ENCODE data around the gene MYO18B.
A peak's percentile ranks its signal among the peaks of the same experiment; 100 is the strongest.

Gene MYO18B

DNA sequence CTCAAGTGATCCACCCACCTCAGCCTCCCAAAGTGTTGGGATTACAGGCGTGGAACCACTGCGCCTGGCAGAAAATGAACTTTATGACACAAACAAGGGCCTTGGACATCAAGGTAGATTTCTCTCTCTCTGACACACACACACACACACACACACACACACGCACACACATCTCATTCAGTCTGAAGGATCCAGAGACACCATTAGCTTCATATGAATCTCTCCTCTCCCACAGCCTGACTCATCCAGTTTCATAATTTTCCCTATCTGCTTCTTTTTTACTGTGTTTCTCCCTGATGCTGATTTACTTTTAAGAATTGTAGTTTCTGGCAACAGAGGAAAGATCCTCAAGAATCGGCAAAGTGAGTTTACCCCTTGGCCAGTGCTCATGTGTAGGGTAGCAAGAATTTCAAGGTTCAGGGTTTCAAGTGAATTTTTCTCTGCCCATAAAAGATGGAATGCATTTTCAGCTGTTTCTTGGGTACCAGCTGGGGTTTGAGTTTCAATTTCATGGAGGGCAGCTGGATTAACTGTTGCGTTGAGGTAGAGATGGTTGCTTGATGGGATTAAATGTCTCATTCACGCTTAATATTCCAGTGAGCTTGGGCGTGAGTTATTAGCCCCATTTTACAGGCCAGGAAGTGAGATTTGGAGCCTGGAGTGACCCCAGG lies 3.5 kb downstream of the MYO18B start:
- Histone ChIP-seq H3K27ac (no peak overlapping the region), H3K4me3 (no peak overlapping the region)

DNA sequence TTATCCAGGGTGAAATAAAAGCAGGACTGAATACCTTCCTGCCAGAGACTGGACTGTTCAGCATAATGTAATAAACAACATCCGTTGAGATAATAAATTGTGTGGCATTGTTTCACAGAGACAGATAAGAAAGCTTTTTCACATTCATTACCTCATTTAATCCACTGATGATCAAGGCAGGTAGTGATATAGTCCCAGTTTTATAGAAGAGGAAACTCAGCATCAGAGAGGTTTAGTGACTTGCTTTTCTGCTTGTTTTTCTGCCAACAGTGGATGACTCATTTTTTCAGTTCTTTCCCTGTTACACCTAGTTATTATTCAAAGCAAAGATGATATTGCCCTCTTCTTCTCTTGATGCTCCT lies 4.0 kb downstream of the MYO18B start:
- no peak overlapping the region for H3K27ac ChIP-seq
- no peak overlapping the region for H3K4me3 ChIP-seq

DNA sequence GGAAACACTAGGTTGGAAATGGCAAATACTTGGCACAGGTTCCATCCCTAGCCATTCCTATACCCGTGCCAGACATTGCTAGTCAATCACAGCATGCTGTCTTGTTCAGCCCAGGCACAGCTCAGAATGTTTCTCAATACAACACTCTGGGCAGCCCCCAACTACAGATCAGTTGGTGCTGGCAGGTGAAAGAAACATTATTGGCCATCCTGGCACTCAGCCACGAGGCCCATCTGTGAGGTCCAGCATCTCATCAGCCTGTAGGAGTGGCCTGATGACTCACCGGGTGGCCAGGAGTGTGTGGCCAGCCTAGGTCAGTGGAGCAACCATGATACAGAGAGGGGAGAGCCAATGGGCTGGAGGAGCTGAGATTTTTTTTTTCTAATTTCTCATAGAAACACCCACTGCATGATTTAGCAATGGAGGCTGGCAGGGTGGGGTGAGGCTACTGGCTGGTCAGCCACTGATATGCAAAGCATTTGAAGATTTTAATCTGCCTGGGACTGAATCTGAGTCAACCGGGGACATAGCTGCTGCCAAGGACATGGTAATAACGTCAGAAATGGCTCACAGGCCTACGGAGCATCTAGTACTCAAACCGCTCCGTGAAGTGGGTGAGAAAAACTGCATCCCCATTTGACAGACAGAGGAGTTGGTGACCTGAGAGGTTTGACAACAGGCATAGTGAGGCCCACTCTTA lies 5.4 kb downstream of the MYO18B start:
- Histone ChIP-seq H3K4me3 (no peak overlapping the region), H3K27ac (no peak overlapping the region)

DNA sequence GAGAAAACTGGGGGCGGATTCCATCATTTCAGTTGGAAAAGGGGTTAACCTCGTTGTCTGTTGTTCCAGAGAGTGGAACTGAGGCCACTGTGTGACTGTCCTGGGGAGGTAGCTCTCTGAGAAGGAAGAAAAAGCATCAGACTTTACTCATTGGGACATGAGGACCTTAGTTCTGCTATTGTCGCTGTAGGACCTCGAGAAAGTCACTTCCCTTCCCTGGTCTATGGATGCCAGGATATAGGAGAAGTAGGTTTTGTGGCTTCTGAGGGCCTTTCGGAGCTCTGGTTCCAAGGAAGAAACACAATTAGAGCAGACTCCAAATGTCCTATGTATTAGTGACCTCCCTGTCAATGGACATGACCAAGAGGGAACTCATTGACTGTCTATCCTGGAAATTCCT lies 6.2 kb downstream of the MYO18B start:
- Histone ChIP-seq H3K27ac (no peak overlapping the region), H3K4me3 (no peak overlapping the region)

DNA sequence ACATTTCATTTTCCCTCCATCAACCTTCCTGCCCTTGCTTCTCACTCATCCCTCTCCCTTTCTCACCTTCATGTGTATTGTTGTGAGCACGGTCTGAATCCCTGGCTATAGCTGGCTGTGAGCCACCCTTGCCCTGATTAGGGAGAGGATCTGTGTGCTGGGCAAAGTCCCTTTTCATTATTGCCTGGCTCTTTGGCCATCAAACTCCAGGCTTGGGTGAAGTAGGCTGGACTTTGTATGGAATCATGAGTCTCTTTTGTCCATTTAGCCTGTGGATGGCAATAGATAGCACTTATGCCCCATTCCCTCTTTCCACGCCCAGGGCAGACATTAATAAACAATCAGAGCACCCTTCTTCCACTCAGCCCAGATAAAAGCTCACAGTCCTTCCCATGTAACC lies 6.7 kb downstream of the MYO18B start:
- Histone ChIP-seq H3K4me3 (no peak overlapping the region), H3K27ac (peak overlapping the region in 1 of 21 experiments; percentile 17)

DNA sequence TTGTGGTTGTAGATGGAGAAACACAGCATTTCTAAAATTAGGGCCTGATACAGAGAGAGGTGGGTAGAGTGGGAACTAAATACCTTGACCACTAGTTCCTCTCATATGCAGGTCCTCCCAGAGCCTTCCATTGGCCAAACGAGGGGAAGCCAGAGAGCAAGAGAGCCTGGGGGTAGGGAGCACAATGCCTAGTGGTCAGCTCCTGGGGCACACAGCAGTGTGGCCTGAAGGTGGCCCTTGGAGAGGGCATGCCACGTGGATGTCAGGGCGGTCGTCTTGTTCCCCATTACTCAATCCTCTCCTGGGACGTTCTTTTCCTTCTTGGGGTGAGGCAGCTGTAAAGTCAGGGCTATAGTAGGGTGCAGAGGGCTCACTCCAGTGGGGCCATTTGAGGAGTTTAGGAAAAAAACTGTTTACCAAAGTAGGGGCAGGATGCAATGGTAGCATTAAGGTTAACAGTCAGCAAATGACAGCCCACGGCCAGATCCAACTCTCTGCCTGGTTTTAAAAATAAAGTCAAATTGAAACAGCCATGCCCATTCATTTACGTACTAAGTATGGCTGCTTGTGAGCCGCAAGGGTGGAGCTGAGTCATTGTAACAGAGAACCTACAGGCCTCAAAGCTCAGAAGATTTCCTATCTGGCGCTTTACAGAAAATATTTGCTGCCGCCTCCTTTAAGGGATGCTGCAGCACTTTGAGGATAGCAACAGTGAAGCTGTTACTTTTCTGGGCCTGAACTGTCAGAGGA lies 7.6 kb downstream of the MYO18B start:
- H3K27ac ChIP-seq: peak overlapping the region in 1 of 21 experiments; percentile 52
- H3K4me3 ChIP-seq: no peak overlapping the region

DNA sequence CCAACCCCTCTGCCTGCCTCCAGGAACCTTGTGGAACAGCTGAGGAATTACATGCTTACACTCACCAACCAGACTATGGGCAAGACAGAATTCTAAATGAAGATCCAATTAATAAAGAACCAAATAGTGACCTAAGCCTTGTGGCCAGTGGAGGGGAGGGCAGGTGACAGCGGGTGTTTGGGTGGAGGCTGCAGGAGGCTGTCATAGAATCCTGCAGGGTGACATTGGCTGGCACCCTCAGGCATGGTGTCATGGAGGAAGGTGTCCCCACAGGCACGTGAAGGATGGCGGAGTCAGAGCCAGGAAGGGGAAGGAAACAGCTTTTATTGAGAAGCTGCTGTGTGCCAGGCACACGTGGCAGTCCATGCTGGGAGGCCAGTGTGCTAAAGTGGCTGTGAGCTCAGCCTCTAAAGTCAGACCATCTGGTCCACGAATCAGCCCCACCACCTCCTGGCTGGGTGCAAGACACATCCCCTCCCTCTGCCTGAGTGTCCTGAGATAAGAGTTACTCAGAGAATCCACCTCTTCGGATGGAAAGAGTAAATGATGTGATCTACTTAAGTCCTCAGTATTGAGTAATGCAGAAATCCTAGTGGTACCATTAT lies 8.7 kb downstream of the MYO18B start:
- Histone ChIP-seq H3K27ac (peak overlapping the region in 1 of 21 experiments; percentile 52), H3K4me3 (no peak overlapping the region)

DNA sequence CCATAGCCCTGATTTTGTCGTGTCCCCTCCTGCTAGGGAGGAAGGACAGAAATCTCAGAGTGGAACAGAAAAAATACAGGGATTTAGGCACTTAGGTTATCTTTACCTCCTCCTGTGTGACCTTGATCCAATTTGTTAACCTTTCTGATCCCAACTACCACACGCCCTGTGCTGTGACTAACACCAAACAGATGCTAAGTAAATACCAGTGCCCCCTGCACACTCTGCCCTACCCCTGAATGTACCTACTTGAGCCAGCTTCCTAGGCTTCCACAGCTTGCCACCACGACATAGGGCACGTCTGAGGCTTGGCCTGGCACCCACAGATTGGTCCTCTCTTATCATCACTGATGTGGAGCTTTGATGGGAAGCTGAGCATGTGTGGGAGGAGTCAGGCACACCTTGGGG lies 9.2 kb downstream of the MYO18B start:
- H3K4me3 ChIP-seq: no peak overlapping the region
- H3K27ac ChIP-seq: no peak overlapping the region

DNA sequence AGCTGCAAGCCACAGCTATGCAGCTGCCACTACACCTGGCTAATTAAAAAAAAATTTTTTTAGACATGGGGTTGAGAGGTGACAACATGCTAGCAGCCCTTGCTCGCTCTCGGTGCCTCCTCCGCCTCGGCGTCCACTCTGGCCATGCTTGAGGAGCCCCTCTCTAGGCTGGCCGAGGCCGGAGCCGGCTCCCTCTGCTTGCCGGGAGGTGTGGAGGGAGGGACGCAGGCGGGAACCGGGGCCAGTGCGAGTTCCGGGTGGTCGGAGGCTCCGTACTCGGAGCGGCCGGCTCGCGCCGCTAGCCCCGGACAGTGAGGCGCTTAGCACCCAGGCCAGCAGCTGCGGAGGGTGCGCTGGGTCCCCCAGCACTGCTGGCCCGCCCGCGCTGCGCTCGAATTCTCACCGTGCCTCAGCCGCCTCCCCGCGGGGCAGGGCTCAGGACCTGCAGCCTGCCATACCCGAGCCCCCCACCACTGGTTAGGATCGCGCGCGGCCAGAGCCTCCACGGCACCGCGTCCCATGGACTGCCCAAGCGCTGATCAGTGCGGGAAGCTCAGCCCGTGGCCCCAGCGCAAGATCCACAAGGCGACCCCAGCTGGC lies 10.7 kb downstream of the MYO18B start:
- Histone ChIP-seq H3K4me3 (no peak overlapping the region), H3K27ac (no peak overlapping the region)

DNA sequence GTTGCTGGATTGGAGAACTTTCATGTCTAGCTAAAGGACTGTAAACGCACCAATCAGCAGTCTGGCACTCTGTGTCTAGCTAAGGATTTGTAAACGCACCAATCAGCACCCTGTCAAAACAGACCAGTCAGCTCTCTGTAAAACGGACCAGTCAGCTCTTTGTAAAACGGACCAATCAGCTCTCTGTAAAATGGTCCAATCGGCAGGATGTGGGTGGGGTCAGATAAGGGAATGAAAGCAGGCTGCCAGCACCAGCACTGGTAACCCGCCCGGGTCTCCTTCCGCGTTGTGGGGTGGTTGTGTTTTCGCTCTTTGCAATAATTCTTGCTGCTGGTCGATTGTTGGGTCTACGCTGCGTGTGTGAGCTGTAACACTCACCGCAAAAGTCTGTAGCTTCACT lies 11.3 kb downstream of the MYO18B start:
- Histone ChIP-seq H3K27ac (no peak overlapping the region), H3K4me3 (no peak overlapping the region)

DNA sequence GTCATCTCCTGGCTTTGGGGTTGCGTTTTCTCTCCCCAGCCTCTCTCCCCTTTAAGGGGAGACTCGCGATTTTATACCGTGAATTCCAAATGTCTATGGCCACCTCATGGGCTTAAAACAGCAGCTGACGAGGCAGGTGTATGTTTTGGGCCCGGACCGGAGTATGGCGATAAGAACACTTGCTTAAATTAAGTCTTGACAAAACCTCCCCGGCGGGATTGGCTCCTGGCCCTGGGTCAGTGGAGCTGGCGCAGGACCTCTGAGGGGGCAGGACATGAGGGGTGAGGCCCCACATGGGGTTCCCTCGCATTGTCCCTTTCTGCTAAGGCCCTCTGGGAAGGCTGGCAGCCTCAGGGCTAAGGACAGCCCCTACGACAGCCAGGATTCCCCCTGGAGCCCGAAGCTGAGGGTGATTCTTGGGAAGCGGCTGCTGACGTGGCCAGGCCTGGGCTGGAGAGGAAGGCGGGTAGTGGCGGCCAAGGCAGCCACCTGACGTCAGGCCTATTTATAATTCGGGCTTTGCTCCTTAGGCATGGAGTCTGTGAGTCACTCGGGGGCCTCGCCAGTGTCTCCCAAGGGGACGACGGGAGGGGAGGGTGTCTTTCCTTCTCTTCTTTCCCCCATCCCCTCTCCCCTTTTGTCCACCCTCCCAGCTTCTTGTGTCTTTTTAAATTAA lies 12.7 kb downstream of the MYO18B start:
- Histone ChIP-seq H3K4me3 (no peak overlapping the region), H3K27ac (no peak overlapping the region)

DNA sequence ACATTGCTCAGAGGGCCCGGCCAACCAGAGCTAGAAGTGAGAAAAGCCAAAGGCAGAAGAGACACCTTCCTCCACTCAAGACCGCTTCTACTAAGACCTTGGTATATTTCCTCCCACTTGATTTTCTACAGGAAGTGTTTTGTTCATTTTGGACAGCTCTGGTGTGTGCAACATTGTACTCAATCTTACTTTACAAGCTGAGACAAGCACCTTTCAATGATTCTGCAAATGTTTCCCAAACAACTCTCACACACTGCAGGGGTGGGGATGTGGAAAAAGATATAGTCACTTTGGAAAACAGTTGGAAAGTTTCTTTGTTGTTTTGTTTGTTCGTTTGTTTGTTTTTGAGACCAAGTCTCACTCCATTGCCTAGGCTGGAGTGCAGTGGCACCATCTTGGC lies 15.7 kb downstream of the MYO18B start:
- Histone ChIP-seq H3K27ac (no peak overlapping the region), H3K4me3 (no peak overlapping the region)

DNA sequence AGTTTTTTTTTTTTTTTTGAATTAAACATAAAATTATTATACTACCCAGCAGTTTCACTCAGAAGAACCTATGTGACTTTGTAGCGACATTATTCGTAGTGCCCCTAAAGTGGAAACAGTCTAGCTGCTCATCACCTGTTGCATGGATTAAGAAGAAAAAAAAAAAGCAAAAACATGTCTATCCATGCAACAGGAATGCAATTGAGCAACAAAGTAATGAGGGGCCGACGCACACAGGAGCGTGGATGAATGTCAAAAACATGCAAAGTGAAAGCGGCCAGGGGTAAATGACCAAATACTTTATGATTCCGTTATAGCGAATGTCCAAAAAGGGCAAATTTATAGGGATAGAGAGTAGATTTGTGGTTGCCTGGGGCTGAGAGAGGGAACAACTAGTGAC lies 16.3 kb downstream of the MYO18B start:
- Histone ChIP-seq H3K27ac (no peak overlapping the region), H3K4me3 (no peak overlapping the region)

DNA sequence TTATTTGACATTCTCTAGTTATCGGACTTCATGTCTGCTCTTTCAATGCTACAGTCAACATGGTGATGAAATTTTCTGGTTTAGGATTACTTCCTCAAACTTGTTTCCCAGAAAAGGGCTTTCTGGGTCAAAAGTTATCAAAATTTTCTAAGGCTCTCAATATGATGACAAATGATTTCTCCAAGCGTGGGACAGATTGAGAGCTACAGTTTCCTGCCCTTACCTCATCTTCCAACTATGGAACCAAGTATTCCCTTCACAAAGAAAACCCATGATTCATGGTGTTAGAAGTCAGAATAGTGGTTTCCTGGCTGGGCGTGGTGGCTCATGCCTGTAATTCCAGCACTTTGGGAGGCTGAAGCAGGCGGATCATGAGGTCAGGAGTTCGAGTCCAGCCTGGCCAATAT lies 17.8 kb downstream of the MYO18B start:
- H3K27ac ChIP-seq: no peak overlapping the region
- no peak overlapping the region for H3K4me3 ChIP-seq

DNA sequence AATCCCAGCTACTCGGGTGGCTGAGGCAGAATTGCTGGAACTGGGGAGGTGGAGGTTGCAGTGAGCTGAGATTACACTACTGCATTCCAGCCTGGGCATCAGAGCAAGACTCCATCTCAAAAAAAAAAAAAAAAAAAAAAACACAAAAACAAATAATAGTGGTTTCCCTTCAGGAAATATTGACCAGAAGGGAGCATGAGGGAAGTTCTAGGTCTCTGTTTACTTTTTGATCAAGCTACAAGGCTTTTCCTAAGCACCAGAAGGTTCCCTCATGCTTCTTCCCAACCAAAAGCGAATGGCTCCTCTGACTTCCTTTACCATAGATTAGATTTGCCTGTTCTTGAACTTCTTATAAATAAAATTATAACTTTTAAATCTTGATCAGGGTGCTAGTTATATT lies 18.3 kb downstream of the MYO18B start:
- Histone ChIP-seq H3K27ac (no peak overlapping the region), H3K4me3 (no peak overlapping the region)

DNA sequence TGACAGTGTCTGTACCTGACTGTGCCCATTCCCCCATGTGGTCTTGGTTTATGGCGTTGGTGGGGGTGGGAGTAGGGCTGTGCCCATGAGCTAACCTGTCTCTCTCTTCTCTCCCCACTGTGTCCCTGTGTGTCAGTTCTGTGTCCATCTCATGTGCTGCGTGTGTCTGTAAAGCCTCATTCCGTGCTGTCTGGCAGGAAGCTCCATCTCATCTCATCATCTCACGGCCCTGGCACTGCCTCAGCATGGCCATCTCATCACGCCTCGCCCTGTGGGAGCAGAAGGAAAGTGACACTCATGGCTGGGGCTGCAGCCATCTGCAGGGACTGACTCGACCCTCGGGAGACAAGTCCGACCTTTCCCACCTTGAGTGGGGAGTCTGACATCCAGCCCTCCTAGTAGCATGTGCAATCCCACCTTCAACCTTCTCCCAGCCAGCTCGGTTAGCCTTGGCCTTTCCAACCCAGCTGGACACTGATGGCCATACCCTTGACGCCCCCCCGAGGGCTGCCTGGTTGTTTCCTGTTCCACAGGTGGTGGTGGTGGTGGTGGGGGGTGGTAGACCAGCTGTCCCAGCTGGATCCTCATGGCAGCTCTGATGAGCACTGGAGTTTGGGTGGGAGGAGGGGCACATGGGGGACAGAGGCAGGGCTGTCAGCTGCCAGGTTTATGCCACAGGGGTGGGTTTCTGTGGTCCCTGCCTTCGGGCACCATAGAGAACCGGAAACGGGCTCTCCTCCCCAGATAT lies 19.0 kb downstream of the MYO18B start:
- H3K4me3 ChIP-seq: no peak overlapping the region
- H3K27ac ChIP-seq: no peak overlapping the region

DNA sequence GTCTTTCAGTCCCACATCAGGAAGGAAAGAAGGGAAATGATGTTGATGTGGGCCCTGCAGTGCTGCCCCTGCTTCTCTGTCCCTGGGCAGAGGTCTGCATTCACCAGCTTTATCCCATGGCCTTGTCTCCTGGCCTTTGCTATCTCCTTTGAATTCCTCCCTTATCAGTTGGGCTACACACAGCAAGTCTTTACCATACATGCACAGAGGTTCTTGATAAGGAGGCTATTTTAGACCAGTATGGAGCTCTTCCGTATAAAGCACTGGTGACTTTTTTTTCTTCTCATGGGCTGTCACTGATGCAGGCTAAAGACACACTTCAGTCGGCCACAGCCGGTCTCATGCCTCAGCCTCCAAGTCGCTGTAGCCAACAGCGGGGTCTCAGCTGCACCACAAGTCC lies 20.2 kb downstream of the MYO18B start:
- Histone ChIP-seq H3K27ac (no peak overlapping the region), H3K4me3 (no peak overlapping the region)

DNA sequence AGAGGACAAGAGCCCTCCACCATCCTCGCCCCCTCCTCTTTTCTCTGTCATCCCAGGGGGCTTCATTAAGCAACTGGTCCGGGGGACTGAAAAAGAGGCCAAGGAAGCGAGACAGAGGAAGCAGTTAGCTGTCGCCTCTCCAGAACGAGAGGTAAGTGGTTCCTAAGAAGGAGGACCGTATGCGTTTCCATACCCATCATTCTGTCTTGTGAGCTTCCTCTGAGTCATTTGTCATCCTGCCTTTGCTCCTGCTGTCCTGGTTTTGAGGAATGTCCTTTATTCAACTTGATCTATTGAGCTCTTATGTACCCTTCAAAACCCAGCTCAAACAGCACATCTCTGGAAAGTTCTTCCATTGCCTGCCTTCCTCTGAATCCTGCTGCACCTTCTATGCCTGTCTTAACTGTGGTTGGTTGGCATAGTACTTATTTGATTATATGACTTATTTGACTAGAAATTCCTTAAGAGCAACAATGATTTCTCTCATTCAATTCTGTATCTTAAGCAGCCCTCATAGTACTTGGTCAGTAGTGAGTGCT lies 21.3 kb downstream of the MYO18B start:
- no peak overlapping the region for H3K27ac ChIP-seq
- no peak overlapping the region for H3K4me3 ChIP-seq

Data from skin epidermis (tissue), 12 donors.